GM13977 (cell line): ENCODE results near the gene ENPP5.

Source experiments
- DNase-seq: peaks from one replicate; pipeline ENCODE4 v3.0.0; 2012; ENCODE audit warnings: low spot score
- CTCF ChIP-seq: IDR thresholded peaks from 2 replicates; pipeline ENCODE4 v1.5.1; 2012; ENCODE audit warnings: mild to moderate bottlenecking, control low read depth; ENCODE audit not compliant: insufficient read depth; ENCODE audit errors: extremely low read depth, missing control alignments
- in situ Hi-C: fragments of 300-500 bp; cut with MboI; formaldehyde crosslinking; loops from one replicate; pipeline ENCODE4 v1.12.0; 2022; ENCODE audit warnings: low sequenced_read_pairs, low pct_unique_long_range_greater_than_20kb, mixed read lengths, inconsistent platforms; ENCODE audit not compliant: unreplicated experiment

The ENPP5 gene

GRCh38 chr6:46186583-46186982 is 15.8 kb upstream of the ENPP5 start:
- DNase-seq, result no peak
- in situ Hi-C loops, result no loop called here
- TF ChIP-seq CTCF, result no peak

GRCh38 chr6:46184114-46184513 is 13.3 kb upstream of the ENPP5 start:
- in situ Hi-C loops, result no loop called here
- no peak for DNase-seq
- TF ChIP-seq CTCF, result no peak

GRCh38 chr6:46175976-46176375 is 5.2 kb upstream of the ENPP5 start:
- TF ChIP-seq CTCF, result no peak
- in situ Hi-C loops, result no loop called here
- peak; percentile 13 for DNase-seq

- DNase-seq, result peak; percentile 52
- no peak for TF ChIP-seq CTCF
- in situ Hi-C loops, result no loop called here
These were observed 4.7 kb upstream of the ENPP5 start for GRCh38 chr6:46175446-46175845.

- in situ Hi-C loops, result no loop called here
- no peak for TF ChIP-seq CTCF
- DNase-seq, result no peak
These were observed 4.1 kb upstream of the ENPP5 start for GRCh38 chr6:46174904-46175303.

- in situ Hi-C loops, result no loop called here
- TF ChIP-seq CTCF, result no peak
- no peak for DNase-seq
These were observed 1.4 kb upstream of the ENPP5 start for GRCh38 chr6:46172176-46172575.

- in situ Hi-C loops, result no loop called here
- DNase-seq, result no peak
- no peak for TF ChIP-seq CTCF
These were observed 10.7 kb downstream of the ENPP5 start for GRCh38 chr6:46160102-46160501.
